HFF-Myc (cell line): ENCODE data around the gene TMEM145.

Experiments used
- DNase-seq: peaks from one replicate; pipeline ENCODE4 v3.0.0-alpha.2; 2011; ENCODE audit warnings: low read depth; ENCODE audit errors: extremely low read depth
- H3K4me3 ChIP-seq: replicated peaks from 2 replicates; pipeline ENCODE4 v1.5.1; 2011; ENCODE audit warnings: low read depth, mild to moderate bottlenecking, control low read depth, low read length
- TF ChIP-seq, protein P1 (sequence below): IDR thresholded peaks from 2 replicates; pipeline ENCODE4 v1.5.1; 2012; ENCODE audit warnings: mild to moderate bottlenecking, low read depth, low read length, control low read depth; ENCODE audit errors: missing control alignments

TMEM145 gene

DNA sequence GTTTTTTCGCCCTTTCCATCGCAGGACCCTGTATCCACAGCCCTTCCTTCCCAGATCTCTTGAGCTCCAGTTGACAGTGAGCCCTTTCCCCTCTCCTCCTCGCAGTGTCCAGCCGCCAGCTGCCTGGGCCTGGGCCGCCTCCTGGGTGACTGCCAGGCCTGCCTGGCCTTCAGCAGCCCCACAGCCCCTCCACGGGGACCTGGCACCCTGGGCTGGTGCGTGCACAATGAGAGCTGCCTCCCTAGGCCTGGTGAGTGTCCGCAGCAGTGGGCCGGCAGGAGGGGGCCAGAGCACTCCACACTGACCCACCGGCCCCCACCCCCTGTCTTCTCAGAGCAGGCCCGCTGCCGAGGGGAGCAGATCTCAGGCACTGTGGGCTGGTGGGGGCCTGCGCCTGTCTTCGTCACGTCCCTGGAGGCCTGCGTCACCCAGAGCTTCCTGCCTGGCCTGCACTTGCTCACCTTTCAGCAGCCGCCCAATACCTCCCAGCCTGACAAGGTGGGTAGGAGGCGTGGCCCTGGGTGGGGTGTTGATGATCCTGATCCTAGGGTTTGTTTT is 31.3 kb downstream of the TMEM145 start:
- H3K4me3 ChIP-seq, result no peak overlapping the region
- DNase-seq, result no peak
- TF ChIP-seq, protein P1, sequence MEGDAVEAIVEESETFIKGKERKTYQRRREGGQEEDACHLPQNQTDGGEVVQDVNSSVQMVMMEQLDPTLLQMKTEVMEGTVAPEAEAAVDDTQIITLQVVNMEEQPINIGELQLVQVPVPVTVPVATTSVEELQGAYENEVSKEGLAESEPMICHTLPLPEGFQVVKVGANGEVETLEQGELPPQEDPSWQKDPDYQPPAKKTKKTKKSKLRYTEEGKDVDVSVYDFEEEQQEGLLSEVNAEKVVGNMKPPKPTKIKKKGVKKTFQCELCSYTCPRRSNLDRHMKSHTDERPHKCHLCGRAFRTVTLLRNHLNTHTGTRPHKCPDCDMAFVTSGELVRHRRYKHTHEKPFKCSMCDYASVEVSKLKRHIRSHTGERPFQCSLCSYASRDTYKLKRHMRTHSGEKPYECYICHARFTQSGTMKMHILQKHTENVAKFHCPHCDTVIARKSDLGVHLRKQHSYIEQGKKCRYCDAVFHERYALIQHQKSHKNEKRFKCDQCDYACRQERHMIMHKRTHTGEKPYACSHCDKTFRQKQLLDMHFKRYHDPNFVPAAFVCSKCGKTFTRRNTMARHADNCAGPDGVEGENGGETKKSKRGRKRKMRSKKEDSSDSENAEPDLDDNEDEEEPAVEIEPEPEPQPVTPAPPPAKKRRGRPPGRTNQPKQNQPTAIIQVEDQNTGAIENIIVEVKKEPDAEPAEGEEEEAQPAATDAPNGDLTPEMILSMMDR, result no peak

DNA sequence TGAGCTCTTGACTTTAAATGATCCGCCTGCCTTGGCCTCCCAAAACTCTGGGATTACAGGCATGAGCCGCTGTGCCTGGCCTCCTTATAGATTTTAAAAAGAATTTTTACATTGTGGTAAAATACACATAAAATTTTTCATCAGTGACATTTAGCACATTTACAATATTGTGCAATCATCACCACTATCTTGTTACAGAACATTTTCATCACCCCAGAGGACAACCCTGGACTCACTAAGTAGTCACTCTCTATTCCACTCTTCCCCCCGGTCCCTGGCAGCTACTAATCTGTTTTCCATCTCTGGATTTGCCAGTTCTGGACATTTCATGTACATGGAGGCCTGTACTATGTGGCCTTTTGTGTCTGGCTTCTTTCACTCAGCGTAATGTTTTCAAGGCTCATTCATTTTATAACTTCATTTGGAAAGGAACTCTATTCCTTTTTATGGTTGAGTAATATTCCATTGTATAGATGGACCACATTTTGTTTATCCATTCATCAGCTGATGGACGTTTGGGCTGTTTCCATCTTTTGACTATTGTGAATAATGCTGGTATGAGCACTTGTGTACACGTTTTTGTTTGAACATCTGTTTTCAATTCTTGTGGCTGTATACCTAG is 32.2 kb downstream of the TMEM145 start:
- DNase-seq, result no peak

DNA sequence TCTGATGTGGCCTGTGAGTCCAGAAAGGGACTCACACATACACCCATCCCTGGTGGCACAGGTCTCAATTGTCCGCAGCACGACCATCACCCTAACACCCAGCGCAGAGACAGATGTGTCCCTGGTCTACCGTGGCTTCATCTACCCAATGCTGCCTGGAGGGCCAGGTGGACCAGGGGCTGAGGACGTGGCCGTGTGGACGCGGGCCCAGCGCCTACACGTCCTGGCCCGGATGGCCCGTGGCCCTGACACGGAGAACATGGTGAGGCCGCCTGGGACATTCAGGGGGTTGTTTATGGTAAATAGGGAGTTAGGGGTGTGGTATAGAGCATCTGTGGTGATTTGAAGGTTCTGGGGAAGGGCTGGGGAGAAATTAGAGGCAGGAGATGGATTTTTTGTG is 35.1 kb downstream of the TMEM145 start:
- TF ChIP-seq, protein P1, result no peak
- no peak overlapping the region for H3K4me3 ChIP-seq
- no peak for DNase-seq

More for the DNA sequence above, 32.2 kb downstream of the TMEM145 start:
- no peak overlapping the region for H3K4me3 ChIP-seq
- TF ChIP-seq, protein P1, result no peak

DNA sequence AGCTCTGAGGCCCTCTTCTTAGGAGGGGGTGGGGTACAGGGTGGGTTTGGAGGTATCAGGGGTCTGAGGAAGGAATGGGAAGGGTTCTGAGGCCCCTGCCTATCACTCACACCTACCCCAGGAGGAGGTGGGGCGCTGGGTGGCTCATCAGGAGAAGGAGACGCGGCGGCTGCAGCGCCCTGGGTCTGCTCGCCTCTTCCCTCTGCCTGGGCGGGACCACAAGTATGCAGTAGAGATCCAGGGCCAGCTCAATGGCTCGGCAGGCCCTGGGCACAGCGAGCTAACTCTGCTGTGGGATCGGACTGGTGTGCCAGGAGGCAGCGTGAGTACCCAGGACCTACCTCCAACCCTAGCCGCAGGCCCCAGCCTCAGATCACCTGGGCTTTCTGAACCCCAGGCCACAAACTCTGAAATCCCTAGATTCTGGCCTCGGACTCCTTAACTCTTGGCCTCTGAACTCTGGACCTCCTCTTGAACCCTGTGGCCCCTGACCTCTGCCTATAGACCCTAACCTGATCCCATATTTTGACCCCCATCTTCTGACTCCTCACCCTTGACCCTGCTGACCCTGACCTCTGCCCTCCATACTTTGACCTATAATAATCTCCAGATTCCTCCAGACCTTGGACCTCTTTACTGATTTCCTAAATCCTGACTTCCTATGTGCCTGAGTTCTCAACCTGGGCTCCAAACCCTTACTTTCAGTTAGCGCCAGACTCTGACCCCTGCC is 36.4 kb downstream of the TMEM145 start:
- TF ChIP-seq, protein P1, result no peak
- DNase-seq, result no peak
- H3K4me3 ChIP-seq, result no peak overlapping the region

DNA sequence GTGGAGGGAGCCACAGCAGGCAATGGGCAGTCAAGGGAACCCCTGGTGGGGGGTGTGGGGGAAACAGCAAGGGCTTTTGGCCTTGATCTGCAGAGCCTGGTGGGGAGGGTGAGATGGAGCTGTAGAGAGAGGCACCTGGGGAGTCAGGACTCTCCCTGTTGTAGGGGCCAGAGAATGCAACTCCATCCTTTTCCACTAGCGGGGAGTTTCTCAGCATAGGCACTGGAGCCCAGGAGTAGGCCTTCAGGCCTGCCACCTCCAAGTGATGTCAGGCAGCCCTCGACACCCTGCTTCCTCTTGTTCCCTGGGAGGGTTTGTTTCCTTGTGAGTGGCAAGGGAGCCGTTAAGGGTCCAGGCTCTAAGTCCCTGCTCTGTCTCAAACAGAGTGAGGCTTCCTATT is 37.3 kb downstream of the TMEM145 start:
- H3K4me3 ChIP-seq, result no peak overlapping the region
- TF ChIP-seq, protein P1, result no peak
- DNase-seq, result no peak

DNA sequence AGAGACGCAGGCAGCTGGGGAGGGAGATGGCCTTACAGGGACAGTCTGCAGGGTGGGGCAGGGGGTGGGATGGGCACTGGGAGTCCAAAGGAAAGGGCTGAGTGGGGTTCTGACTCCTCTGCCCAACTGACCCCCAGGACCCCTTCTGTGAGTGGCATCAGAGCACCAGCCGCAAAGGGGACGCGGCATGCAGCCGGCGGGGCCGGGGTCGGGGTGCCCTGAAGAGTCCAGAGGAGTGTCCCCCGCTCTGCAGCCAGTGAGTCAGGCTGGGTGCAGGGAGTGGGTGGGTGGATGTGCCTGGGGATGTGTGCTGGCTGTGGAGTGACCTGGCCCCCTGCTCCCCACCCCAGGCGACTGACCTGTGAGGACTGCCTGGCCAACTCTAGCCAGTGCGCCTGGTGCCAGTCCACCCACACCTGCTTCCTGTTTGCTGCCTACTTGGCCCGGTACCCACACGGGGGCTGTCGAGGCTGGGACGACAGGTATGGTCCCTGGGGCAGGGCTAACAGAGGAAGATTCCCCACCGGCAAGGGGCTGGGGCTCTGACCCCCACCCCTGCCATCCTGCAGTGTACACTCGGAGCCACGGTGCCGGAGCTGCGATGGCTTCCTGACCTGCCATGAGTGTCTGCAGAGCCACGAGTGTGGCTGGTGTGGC is 38.1 kb downstream of the TMEM145 start:
- TF ChIP-seq, protein P1, result no peak

More for the DNA sequence above, 38.1 kb downstream of the TMEM145 start:
- DNase-seq, result no peak
- H3K4me3 ChIP-seq, result no peak overlapping the region
